HepG2 (cell line): Measurements from ENCODE around the gene CHEK2. TPM values are rescaled to one million over a fixed set of nuclear protein-coding genes. Genes with fewer than 3 reads are reported as not detected.

Source experiments
- ATAC-seq: fragments of 200-7000 bp; cut with Tn5 transposase; 3 replicates; pipeline ENCODE4 v1.9.1; 2020; ENCODE audit warnings: mild to moderate bottlenecking, moderate library complexity
- BruUV-seq: library from RNA; stranded (reverse); fragments of 400-500 nt; replicated peaks from 2 replicates; lab custom pipeline; 2021; lab: Mats Ljungman, UMichigan
- CTCF ChIA-PET: fragments of 300-600 bp; formaldehyde crosslinking; extraction: SDS; loops from one replicate; lab custom pipeline; 2021; ENCODE audit warnings: low total read pairs, inconsistent platforms, low intra/inter-chr PET ratio; lab: Yijun Ruan, JAX
- POLR2A ChIA-PET: fragments of 350-600 bp; sonication (Branson Sonifier 250); formaldehyde crosslinking; loops from one replicate; lab custom pipeline; 2020; ENCODE audit warnings: antibody characterized with exemption, inconsistent platforms; lab: Yijun Ruan, JAX
- DNase-seq: peaks from one replicate; pipeline ENCODE4 v3.0.0-alpha.2; 2015; ENCODE audit warnings: low spot score
- FAIRE-seq: peaks from 3 replicates; lab custom pipeline; 2011; peaks lifted over from hg19 to GRCh38; lab: Jason Lieb, UNC
- H2AFZ ChIP-seq: one replicate; pipeline ENCODE4 v1.6.1; 2011; ENCODE audit warnings: low read length, inconsistent platforms
- H3K27ac ChIP-seq: fragments of 300-600 bp; 3 replicates; pipeline ENCODE4 v1.8.0; 2011; ENCODE audit warnings: mixed run types, mild to moderate bottlenecking, mixed read lengths, low read length, inconsistent platforms; ENCODE audit not compliant: insufficient read depth; ENCODE audit errors: extremely low read length
- H3K27me3 ChIP-seq, 2 experiments: fragments of 200-600 bp in 1 of 2; 2 replicates in 1 of 2; 3 replicates in 1 of 2; pipeline versions ENCODE4 v1.6.0 to v1.8.0; 2011; ENCODE audit warnings: low read length in 2 of 2, mild to moderate bottlenecking in 2 of 2, moderate library complexity in 2 of 2, inconsistent platforms in 1 of 2; ENCODE audit not compliant: insufficient read depth in 2 of 2, control insufficient read depth in 1 of 2
- H3K36me3 ChIP-seq, 2 experiments: fragments of 200-600 bp in 1 of 2; replicated peaks in 1 of 2; 2 replicates in 1 of 2; 3 replicates in 1 of 2; pipeline versions ENCODE4 v1.5.1 to v1.8.0; 2011; ENCODE audit warnings: low read length in 2 of 2, inconsistent platforms in 1 of 2; ENCODE audit not compliant: insufficient read depth in 2 of 2, control insufficient read depth in 1 of 2
- H3K4me1 ChIP-seq: 2 replicates; pipeline ENCODE4 v1.5.1; 2012; ENCODE audit warnings: low read length, inconsistent platforms; ENCODE audit not compliant: insufficient read depth
- H3K4me2 ChIP-seq: 2 replicates; pipeline ENCODE4 v1.6.0; 2011; ENCODE audit warnings: low read depth, low read length, inconsistent platforms
- H3K4me3 ChIP-seq, 3 experiments: fragments of 200-600 bp in 1 of 3; sonication (generic), shearing (Covaris generic) in 1 of 3; replicated peaks in 1 of 3; 2 replicates each; pipeline ENCODE4 v1.5.1; 2011 to 2016; ENCODE audit warnings: low read length in 3 of 3, inconsistent platforms in 2 of 3, low read depth in 2 of 3, mild to moderate bottlenecking in 2 of 3, control low read depth in 1 of 3, mixed read lengths in 1 of 3; ENCODE audit not compliant: insufficient read depth in 1 of 3
- H3K79me2 ChIP-seq: one replicate; pipeline ENCODE4 v1.6.1; 2011; ENCODE audit warnings: low read length, inconsistent platforms; ENCODE audit not compliant: insufficient read depth
- H3K9ac ChIP-seq: 2 replicates; pipeline ENCODE4 v1.6.0; 2011; ENCODE audit warnings: mild to moderate bottlenecking, low read depth, low read length, inconsistent platforms; ENCODE audit not compliant: insufficient read depth
- H3K9me3 ChIP-seq: 2 replicates; pipeline ENCODE4 v1.5.1; 2012; ENCODE audit warnings: mild to moderate bottlenecking, low read length
- H4K20me1 ChIP-seq: 2 replicates; pipeline ENCODE4 v1.6.0; 2011; ENCODE audit warnings: inconsistent platforms, mild to moderate bottlenecking, low read length, moderate library complexity; ENCODE audit not compliant: insufficient read depth
- ARNTL ChIP-seq: sonication (generic); formaldehyde crosslinking; IDR thresholded peaks from 2 replicates; pipeline ENCODE4 v1.4.0; 2020; ENCODE audit warnings: mild to moderate bottlenecking, missing genetic modification reagents
- FIP1L1 ChIP-seq: fragments of 200-400 bp; formaldehyde crosslinking; IDR thresholded peaks from 2 replicates; pipeline ENCODE4 v1.6.1; 2018; ENCODE audit warnings: low read depth, mild to moderate bottlenecking, low read length, moderate library complexity, borderline replicate concordance; ENCODE audit not compliant: insufficient read depth
- NCOA2 ChIP-seq: sonication (generic); formaldehyde crosslinking; IDR thresholded peaks from 2 replicates; pipeline ENCODE4 v1.8.0; 2022; ENCODE audit warnings: inconsistent platforms
- SAFB2 ChIP-seq: sonication (generic); formaldehyde crosslinking; IDR thresholded peaks from 2 replicates; pipeline ENCODE4 v1.5.1; 2020; ENCODE audit warnings: missing genetic modification reagents, low read depth, mild to moderate bottlenecking, borderline replicate concordance
- ZNF639 ChIP-seq: conservative IDR thresholded peaks from 2 replicates; pipeline ENCODE4 v1.6.1; 2018; ENCODE audit warnings: missing genetic modification reagents
- WGBS: methylation state at CpG from one replicate; pipeline ENCODE4 v1.1.6; 2017; ENCODE audit warnings: low lambda C conversion rate; 5-methylcytosine and 5-hydroxymethylcytosine counted together
- in situ Hi-C: cut with HindIII; loops from 2 replicates; pipeline ENCODE4 v1.10.0; 2017; ENCODE audit warnings: low pct_unique_long_range_greater_than_20kb; ENCODE audit not compliant: extremely low pct_ligation_motif_present
- intact Hi-C: fragments of 100-400 bp; cut with micrococcal nuclease; formaldehyde crosslinking; loops from one replicate; pipeline ENCODE4 v1.10.0; 2022; ENCODE audit not compliant: unreplicated experiment
- polyA plus RNA-seq, 8 experiments: library from polyadenylated mRNA; depleted of rRNA in 3 of 8; stranded (reverse) in 7 of 8; unstranded in 1 of 8; fragments of >200 nt; fragmentation: Illumina TruSeq in 4 of 8; extraction: Trizol in 4 of 8; gene quantifications; 2 replicates each; pipeline versions ENCODE4 v1.2.1 to v1.2.3, GENCODE V29; 2011 to 2016; ENCODE audit warnings: low read depth in 4 of 8, missing spikeins in 1 of 8, mixed read lengths in 1 of 8; ENCODE audit not compliant: insufficient read depth in 1 of 8
- total RNA-seq, 5 experiments: library from RNA; depleted of rRNA; stranded (reverse); fragments of >200 nt; fragmentation: Illumina TruSeq; extraction: Trizol; gene quantifications; 2 replicates each; pipeline ENCODE4 v1.2.3, GENCODE V29; 2016; ENCODE audit warnings: low read depth in 1 of 5
- TF ChIP-seq, protein P1 (sequence below): sonication (generic); formaldehyde crosslinking; IDR thresholded peaks from 2 replicates; pipeline ENCODE4 v1.5.0; 2020; ENCODE audit warnings: missing genetic modification reagents, mild to moderate bottlenecking, borderline replicate concordance
- TF ChIP-seq, protein P2 (sequence below): sonication (generic); formaldehyde crosslinking; IDR thresholded peaks from 2 replicates; pipeline ENCODE4 v1.9.0; 2021; ENCODE audit warnings: missing genetic modification reagents, borderline replicate concordance

CHEK2 gene
- total and polyA plus RNA-seq, 2 of the 13 experiments (the other 11 are each of a cell fraction or from before 2014, with no cell fraction given) = 27.0 to 40.5 TPM

- no peak overlapping the region for H2AFZ ChIP-seq
- H3K9me3 ChIP-seq = no peaks in the 10 kb centered on the region
- peaks cover 30% of the 10 kb centered on the region for H3K79me2 ChIP-seq
- H3K36me3 ChIP-seq = no peaks in the 10 kb centered on the region; a peak in 1 of 5 replicates
- FAIRE-seq (no peak), DNase-seq (no peak), ATAC-seq (no peak)
- BruUV-seq = no TSS peak
- WGBS = 94% methylated on average over 3 of the region's 3 CpGs
- H3K9ac ChIP-seq = no peak overlapping the region
- H3K4me3 ChIP-seq = no peak overlapping the region
- no peak for TF ChIP-seq ARNTL
- no peak for TF ChIP-seq FIP1L1
- TF ChIP-seq SAFB2 (CRISPR knock-in tag) = no peak
- TF ChIP-seq, protein P1, sequence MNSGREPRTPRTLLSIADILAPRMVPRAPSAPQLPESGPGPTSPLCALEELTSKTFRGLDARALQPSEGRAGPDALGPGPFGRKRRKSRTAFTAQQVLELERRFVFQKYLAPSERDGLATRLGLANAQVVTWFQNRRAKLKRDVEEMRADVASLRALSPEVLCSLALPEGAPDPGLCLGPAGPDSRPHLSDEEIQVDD = no peak
- TF ChIP-seq, protein P2, sequence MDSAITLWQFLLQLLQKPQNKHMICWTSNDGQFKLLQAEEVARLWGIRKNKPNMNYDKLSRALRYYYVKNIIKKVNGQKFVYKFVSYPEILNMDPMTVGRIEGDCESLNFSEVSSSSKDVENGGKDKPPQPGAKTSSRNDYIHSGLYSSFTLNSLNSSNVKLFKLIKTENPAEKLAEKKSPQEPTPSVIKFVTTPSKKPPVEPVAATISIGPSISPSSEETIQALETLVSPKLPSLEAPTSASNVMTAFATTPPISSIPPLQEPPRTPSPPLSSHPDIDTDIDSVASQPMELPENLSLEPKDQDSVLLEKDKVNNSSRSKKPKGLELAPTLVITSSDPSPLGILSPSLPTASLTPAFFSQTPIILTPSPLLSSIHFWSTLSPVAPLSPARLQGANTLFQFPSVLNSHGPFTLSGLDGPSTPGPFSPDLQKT = no peak
- POLR2A ChIA-PET = no interaction called here
- H3K4me2 ChIP-seq = no peak overlapping the region
- no peak overlapping the region for H3K27ac ChIP-seq
- H3K4me1 ChIP-seq = peaks cover 19% of the 10 kb centered on the region
- no peaks in the 10 kb centered on the region for H3K27me3 ChIP-seq
- no peaks in the 10 kb centered on the region for H4K20me1 ChIP-seq
- CTCF ChIA-PET = no interaction called here
- intact Hi-C loops = no loop called here
- in situ Hi-C loops = no loop called here
Measured at GRCh38 chr22:28658448-28658847, 83.2 kb downstream of the CHEK2 start.

DNA sequence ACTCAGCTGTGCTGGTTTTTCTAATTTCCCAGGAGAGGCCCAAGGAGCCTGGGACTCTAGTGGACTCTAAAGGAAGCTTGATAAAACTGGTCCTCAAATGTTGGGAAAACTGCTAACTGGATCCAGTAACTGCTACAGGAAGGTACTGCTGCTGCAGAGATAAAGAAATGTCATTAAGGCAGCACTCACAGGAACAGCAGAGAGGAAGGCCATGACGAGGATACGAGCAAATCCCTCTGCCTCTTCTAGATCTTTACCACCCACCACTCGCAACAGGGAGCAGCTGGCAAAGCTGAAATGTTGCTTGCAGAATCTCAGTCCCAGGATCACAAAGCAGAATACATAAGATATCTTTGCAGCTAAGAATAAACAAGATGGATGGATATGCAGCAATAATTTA lies 85.4 kb downstream of the CHEK2 start:
- no peaks in the 10 kb centered on the region for H3K9me3 ChIP-seq
- H3K4me3 ChIP-seq = no peak overlapping the region
- H3K4me2 ChIP-seq = no peak overlapping the region
- in situ Hi-C loops = no loop called here
- no peak overlapping the region for H2AFZ ChIP-seq
- TF ChIP-seq NCOA2 = no peak
- TF ChIP-seq ZNF639 (CRISPR knock-in tag) = no peak
- BruUV-seq = no TSS peak
- H3K27me3 ChIP-seq = no peaks in the 10 kb centered on the region
- ChIA-PET POLR2A (no interaction called here), CTCF (no interaction called here)
- no peak overlapping the region for H3K27ac ChIP-seq
- H4K20me1 ChIP-seq = no peaks in the 10 kb centered on the region
- intact Hi-C loops = no loop called here
- H3K9ac ChIP-seq = no peak overlapping the region
- 97% methylated on average over 3 of the region's 3 CpGs for WGBS
- FAIRE-seq (no peak), ATAC-seq (no peak), DNase-seq (no peak)
- no peaks in the 10 kb centered on the region; a peak in 1 of 5 replicates for H3K36me3 ChIP-seq
- peaks cover 11% of the 10 kb centered on the region for H3K4me1 ChIP-seq
- peaks cover 14% of the 10 kb centered on the region for H3K79me2 ChIP-seq
